ENCODE measurements around the gene EIF5B. TPM values are rescaled to one million over a fixed set of nuclear protein-coding genes. Genes with fewer than 3 reads are reported as not detected.
"Not testable (repeated sequence)": the region's sequence is repeated elsewhere in the genome, so short reads cannot be mapped to it uniquely, and the experiment has no call there.

The EIF5B gene
- total RNA-seq, 4 donors from 2014 or later, result 33.0 to 71.3 (median 50.7) TPM

- ATAC-seq (no peak), DNase-seq (no peak)
- no peaks in the 10 kb centered on the region for H3K9me3 ChIP-seq
- in situ Hi-C loops (cut with MboI; ENCODE audit: low sequenced_read_pairs in 4 of 4), result loop anchor here (10.0 to 25.0 kb wide), 5 partner anchors 127 to 163 kb away; partner anchors contain the start of genes MITD1 (in 4 of the 4), MRPL30 (in 4 of the 4) and REV1 (in 1 of the 4)
- H3K27ac ChIP-seq, result no peak overlapping the region
- intact Hi-C loops (cut with DNase I; ENCODE audit: low total_unique reads), result no loop called here
- H3K4me3 ChIP-seq, result no peak overlapping the region
- H3K36me3 ChIP-seq, result no peaks in the 10 kb centered on the region
- peaks cover 0 to 8% of the 10 kb centered on the region in 2 donors for H3K4me1 ChIP-seq
- no peaks in the 10 kb centered on the region for H3K27me3 ChIP-seq
- no peak for TF ChIP-seq POLR2A (IDR thresholded peaks at IDR 0.05)
- no peak for TF ChIP-seq CTCF (IDR thresholded peaks at IDR 0.05 in 4 of 5, conservative IDR thresholded peaks at IDR 0.05 in 1 of 5)
These were observed 11.0 kb downstream of the EIF5B start for GRCh38 chr2:99348173-99348572.

GRCh38 chr2:99350194-99350593 is 13.0 kb downstream of the EIF5B start:
- no peak for TF ChIP-seq CTCF (IDR thresholded peaks at IDR 0.05 in 4 of 5, conservative IDR thresholded peaks at IDR 0.05 in 1 of 5)
- no peak for TF ChIP-seq POLR2A (IDR thresholded peaks at IDR 0.05)
- no peak overlapping the region for H3K4me3 ChIP-seq
- in situ Hi-C loops (cut with MboI; ENCODE audit: low sequenced_read_pairs in 4 of 4), result no loop called here

GRCh38 chr2:99354070-99354469 is 16.9 kb downstream of the EIF5B start:
- in situ Hi-C loops (cut with MboI; ENCODE audit: low sequenced_read_pairs in 4 of 4) (no loop called here), intact Hi-C loops (cut with DNase I; ENCODE audit: low total_unique reads) (no loop called here)
- no peaks in the 10 kb centered on the region for H3K27me3 ChIP-seq
- H3K4me1 ChIP-seq, result peaks cover 13% of the 10 kb centered on the region in 2 donors
- no peaks in the 10 kb centered on the region for H3K36me3 ChIP-seq
- H3K27ac ChIP-seq, result no peak overlapping the region
- ATAC-seq (no peak), DNase-seq (no peak)
- H3K4me3 ChIP-seq, result no peak overlapping the region
- no peaks in the 10 kb centered on the region for H3K9me3 ChIP-seq
- no peak for TF ChIP-seq CTCF (IDR thresholded peaks at IDR 0.05 in 4 of 5, conservative IDR thresholded peaks at IDR 0.05 in 1 of 5)
- no peak for TF ChIP-seq POLR2A (IDR thresholded peaks at IDR 0.05)

More at GRCh38 chr2:99350194-99350593, 13.0 kb downstream of the EIF5B start:
- H3K4me1 ChIP-seq, result peaks cover 0 to 8% of the 10 kb centered on the region in 2 donors
- DNase-seq, result no peak
- intact Hi-C loops (cut with DNase I; ENCODE audit: low total_unique reads), result no loop called here
- H3K27me3 ChIP-seq, result no peaks in the 10 kb centered on the region
- H3K9me3 ChIP-seq, result no peaks in the 10 kb centered on the region
- no peak overlapping the region for H3K27ac ChIP-seq
- ATAC-seq, result no peak
- no peaks in the 10 kb centered on the region for H3K36me3 ChIP-seq

GRCh38 chr2:99354825-99355224 is 17.6 kb downstream of the EIF5B start:
- intact Hi-C loops (cut with DNase I; ENCODE audit: low total_unique reads); H3K9me3 ChIP-seq; H3K4me3 ChIP-seq; in situ Hi-C loops (cut with MboI; ENCODE audit: low sequenced_read_pairs in 4 of 4); ATAC-seq; H3K27me3 ChIP-seq; H3K27ac ChIP-seq; DNase-seq; H3K36me3 ChIP-seq: not testable (repeated sequence)
- H3K4me1 ChIP-seq, result peaks cover 12 to 13% of the 10 kb centered on the region in 2 donors

- DNase-seq, result no peak
- in situ Hi-C loops (cut with MboI; ENCODE audit: low sequenced_read_pairs in 4 of 4), result no loop called here
- Histone ChIP-seq H3K36me3 (peaks cover 0 to 7% of the 10 kb centered on the region in 2 donors), H3K4me1 (peaks cover 8 to 13% of the 10 kb centered on the region in 2 donors), H3K27me3 (no peaks in the 10 kb centered on the region), H3K9me3 (no peaks in the 10 kb centered on the region), H3K27ac (no peak overlapping the region), H3K4me3 (no peak overlapping the region)
- intact Hi-C loops (cut with DNase I; ENCODE audit: low total_unique reads), result no loop called here
- ATAC-seq, result no peak
- no peak for TF ChIP-seq POLR2A (IDR thresholded peaks at IDR 0.05)
- TF ChIP-seq CTCF (IDR thresholded peaks at IDR 0.05 in 4 of 5, conservative IDR thresholded peaks at IDR 0.05 in 1 of 5), result no peak
These were observed 19.7 kb downstream of the EIF5B start for GRCh38 chr2:99356853-99357252.

All from gastrocnemius medialis (tissue), 4 donors.